Prostate gland (tissue), 2 donors: ENCODE data around the gene NMRK2.
"Not testable (repeated sequence)": the region's sequence is repeated elsewhere in the genome, so short reads cannot be mapped to it uniquely, and the experiment has no call there.

ENCODE experiments used
- CTCF ChIP-seq, 4 experiments: fragments of 200-600 bp in 2 of 4; fragments of 450-650 bp in 2 of 4; sonication (generic) in 2 of 4; IDR thresholded peaks; 1 replicate in 3 of 4; 2 replicates in 1 of 4; pipeline ENCODE4 v1.5.1; 2016 to 2019; ENCODE audit warnings: antibody characterized with exemption in 4 of 4, mild to moderate bottlenecking in 2 of 4, moderate library complexity in 2 of 4
- POLR2A ChIP-seq: fragments of 450-650 bp; IDR thresholded peaks from one replicate; pipeline ENCODE4 v1.6.1; 2016; ENCODE audit warnings: antibody characterized with exemption, mild to moderate bottlenecking

GRCh38 chr19:3955276-3955675 lies 22.4 kb downstream of the NMRK2 start:
- TF ChIP-seq CTCF (IDR thresholded peaks at IDR 0.05); POLR2A: not testable (repeated sequence)
